Measurements from ENCODE around the gene JUN. TPM values are rescaled to one million over a fixed set of nuclear protein-coding genes. Genes with fewer than 3 reads are reported as not detected.

The JUN gene
- total and polyA plus RNA-seq, 2 of the 4 experiments (the other 2 are of a cell fraction) = 46.6 to 89.1 TPM

DNA sequence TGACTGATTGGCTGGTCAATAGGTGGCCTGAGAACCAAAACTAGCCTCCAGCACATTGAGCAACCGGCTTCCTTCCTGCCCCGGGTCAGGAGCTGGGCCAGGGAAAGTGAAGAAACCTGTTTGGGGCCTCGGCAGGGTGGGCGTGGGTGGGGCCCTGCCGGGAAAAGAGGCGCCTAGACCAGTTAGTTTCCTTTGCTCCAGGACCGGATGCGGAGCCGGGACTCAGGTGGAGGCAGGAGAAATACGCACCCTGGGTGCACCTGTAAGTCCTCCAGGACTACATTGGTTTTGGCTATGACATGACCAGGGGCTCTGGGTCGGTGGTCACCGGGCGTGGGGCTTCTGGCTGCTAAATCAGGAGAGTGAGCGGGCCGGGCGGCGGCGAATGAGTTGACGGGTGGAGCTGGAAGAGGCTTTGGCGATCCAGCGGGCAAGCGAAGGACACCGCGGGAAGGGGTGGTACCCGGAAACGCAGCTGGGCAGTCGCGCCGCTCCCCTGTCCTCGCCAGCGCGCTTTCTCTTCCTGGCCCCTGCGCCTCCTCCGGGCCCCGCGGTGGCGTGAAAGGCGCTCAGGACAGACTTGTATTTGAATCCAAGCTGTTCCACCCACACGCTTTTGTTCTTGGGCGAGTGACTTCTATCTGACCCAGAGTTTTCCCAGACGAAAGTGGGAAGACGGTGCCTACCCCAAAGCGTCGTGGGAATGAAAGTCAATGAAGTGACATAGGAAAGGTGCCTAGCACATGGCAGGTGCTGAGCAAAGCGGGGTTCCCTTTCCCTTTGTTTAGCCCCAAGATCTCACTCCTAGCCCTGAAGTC, 30.6 kb upstream of the JUN start (continued):
- TF ChIP-seq RFX5 (IDR thresholded peaks at IDR 0.05; ENCODE audit: low read depth, low read length) (no peak), MXI1 (IDR thresholded peaks at IDR 0.05; ENCODE audit: borderline replicate concordance, low read depth, low read length) (no peak)

DNA sequence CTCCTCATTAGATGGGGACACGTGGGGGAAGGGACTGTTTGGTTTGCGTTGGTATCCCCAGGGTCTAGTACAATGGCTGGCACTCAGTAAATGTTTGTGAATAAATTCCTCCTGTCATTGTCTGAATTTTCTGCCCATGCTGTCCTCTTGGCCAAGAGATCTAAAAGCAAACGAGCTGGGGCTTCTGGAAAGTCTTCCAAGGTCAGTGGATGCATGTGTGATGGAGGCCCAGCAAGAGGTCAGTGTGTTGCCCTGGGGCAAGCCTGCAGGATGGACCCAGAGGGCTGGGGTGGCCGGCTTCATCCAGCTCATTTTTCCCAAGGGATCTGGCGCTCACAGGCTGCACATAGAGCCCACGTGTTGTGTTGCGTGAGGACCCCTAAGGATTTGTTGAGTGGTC, 30.0 kb upstream of the JUN start:
- Histone ChIP-seq H3K27me3 (ENCODE audit: control insufficient read depth, insufficient read depth, low read length) (no peaks in the 10 kb centered on the region), H3K79me1 (ENCODE audit: low read depth in 1 of 2, low read length in 2 of 2) (peaks cover 0 to 8% of the 10 kb centered on the region in 2 experiments; a peak in 2 of 4 replicates), H3K23ac (ENCODE audit: low read depth, low read length) (0 out of 2 replicates have a peak overlapping the region, but pooled peaks have one; percentile 3), H4K91ac (ENCODE audit: insufficient read depth, low read depth, low read length) (peak overlapping the region; percentile 55), H3K9me1 (ENCODE audit: insufficient read depth, low read length) (peaks cover 8% of the 10 kb centered on the region; the same call in 1 of the 2 replicates), H2BK5ac (ENCODE audit: low read depth, low read length, poor library complexity, severe bottlenecking) (no peak overlapping the region), H3K36me3 (ENCODE audit: control insufficient read depth, insufficient read depth, low read length) (no peaks in the 10 kb centered on the region), H3K18ac (ENCODE audit: low read depth, low read length) (no peak overlapping the region), H3K56ac (ENCODE audit: extremely low read depth, insufficient read depth, low read length) (no peak overlapping the region), H4K5ac (ENCODE audit: low read depth, low read length) (no peak overlapping the region), H2BK120ac (ENCODE audit: low read depth, low read length) (peak overlapping the region; percentile 99), H3K4me3 (ENCODE audit: insufficient read depth, low read depth, low read length) (no peak overlapping the region), H2BK15ac (ENCODE audit: low read depth, low read length) (peak overlapping the region; percentile 45), H2AK9ac (replicated peaks; ENCODE audit: low read depth, low read length, poor library complexity) (no peak overlapping the region), H3K4me1 (ENCODE audit: control insufficient read depth, insufficient read depth, low read length) (peaks cover 13% of the 10 kb centered on the region), H4K20me1 (ENCODE audit: insufficient read depth, low read length) (no peaks in the 10 kb centered on the region), H3K27ac (ENCODE audit: insufficient read depth, low read length) (no peak overlapping the region), H2AFZ (replicated peaks; ENCODE audit: low read length, poor library complexity) (peak overlapping the region; percentile 46), H3K14ac (replicated peaks; ENCODE audit: low read depth, low read length) (peak overlapping the region; percentile 22), H3K9me3 (ENCODE audit: control insufficient read depth, insufficient read depth, low read length) (no peaks in the 10 kb centered on the region), H3K4ac (ENCODE audit: low read depth, low read length) (peak overlapping the region; percentile 49; the same call in 1 of the 2 replicates), H3K4me2 (ENCODE audit: low read depth, low read length) (no peak overlapping the region), H4K8ac (ENCODE audit: low read depth in 2 of 2, low read length in 2 of 2) (peak overlapping the region; percentile 60 to 76; a peak in 3 of 4 replicates), H2AK5ac (ENCODE audit: low read depth, low read length) (peak overlapping the region; percentile 92), H2BK20ac (ENCODE audit: low read depth, low read length) (peak overlapping the region; percentile 8), H3K9ac (ENCODE audit: low read depth, low read length) (no peak overlapping the region)
- in situ Hi-C loops (cut with MboI; ENCODE audit: low sequenced_read_pairs) = loop anchor here (10.0 kb wide), 1 partner anchor 331 kb away; no protein-coding TSS in a partner anchor
- BruUV-seq (replicated peaks) = no TSS peak
- intact Hi-C loops (cut with micrococcal nuclease) = no loop called here
- dilution Hi-C loops (cut with HindIII; ENCODE audit: low sequenced_read_pairs, unreplicated experiment) = no loop called here
- ChIA-PET CTCF (no interaction called here), POLR2A (ENCODE audit: unreplicated experiment) (no interaction called here)
- no peak for ATAC-seq (ENCODE audit: low read depth)
- DNase-seq = no peak
- 85% methylated on average over 4 of the region's 7 CpGs; no CpG with 5 or more reads in 1 of the 2 experiments for whole genome bisulfite sequencing, 2 experiments (ENCODE audit: extremely low coverage in 2 of 2, insufficient read length in 1 of 2)
- TF ChIP-seq ELK1 (IDR thresholded peaks at IDR 0.05; ENCODE audit: borderline replicate concordance, low read depth, low read length) (no peak), POLR2A (IDR thresholded peaks at IDR 0.05; ENCODE audit: low read depth, low read length) (no peak), RFX5 (IDR thresholded peaks at IDR 0.05; ENCODE audit: low read depth, low read length) (no peak), MXI1 (IDR thresholded peaks at IDR 0.05; ENCODE audit: borderline replicate concordance, low read depth, low read length) (no peak), MAZ (IDR thresholded peaks at IDR 0.05; ENCODE audit: borderline replicate concordance, low read depth, low read length) (no peak), CHD1 (IDR thresholded peaks at IDR 0.05; ENCODE audit: low read depth, low read length) (no peak), SMC3 (IDR thresholded peaks at IDR 0.05; ENCODE audit: low read depth, low read length) (no peak), FOS (IDR thresholded peaks at IDR 0.05; ENCODE audit: low read depth, low read length) (no peak), CTCF (conservative IDR thresholded peaks at IDR 0.05; ENCODE audit: low read depth, low read length) (no peak), BHLHE40 (IDR thresholded peaks at IDR 0.05; ENCODE audit: low read depth, low read length) (no peak), RAD21 (IDR thresholded peaks at IDR 0.05; ENCODE audit: low read length) (no peak), MAFK (IDR thresholded peaks at IDR 0.05; ENCODE audit: low read depth, low read length) (no peak), CEBPB (IDR thresholded peaks at IDR 0.05; ENCODE audit: low read depth, low read length) (no peak)

Data from IMR-90 (cell line).